ENCODE data around the gene ALDH4A1. TPM values are rescaled to one million over a fixed set of nuclear protein-coding genes. Genes with fewer than 3 reads are reported as not detected.
A peak's percentile ranks its signal among the peaks of the same experiment; 100 is the strongest.

The ALDH4A1 gene
- total and polyA plus RNA-seq, 9 of the 15 experiments (the other 6 are each of a cell fraction or from before 2014, with no cell fraction given): 0.27 to 31.4 (median 16.6) TPM

DNA sequence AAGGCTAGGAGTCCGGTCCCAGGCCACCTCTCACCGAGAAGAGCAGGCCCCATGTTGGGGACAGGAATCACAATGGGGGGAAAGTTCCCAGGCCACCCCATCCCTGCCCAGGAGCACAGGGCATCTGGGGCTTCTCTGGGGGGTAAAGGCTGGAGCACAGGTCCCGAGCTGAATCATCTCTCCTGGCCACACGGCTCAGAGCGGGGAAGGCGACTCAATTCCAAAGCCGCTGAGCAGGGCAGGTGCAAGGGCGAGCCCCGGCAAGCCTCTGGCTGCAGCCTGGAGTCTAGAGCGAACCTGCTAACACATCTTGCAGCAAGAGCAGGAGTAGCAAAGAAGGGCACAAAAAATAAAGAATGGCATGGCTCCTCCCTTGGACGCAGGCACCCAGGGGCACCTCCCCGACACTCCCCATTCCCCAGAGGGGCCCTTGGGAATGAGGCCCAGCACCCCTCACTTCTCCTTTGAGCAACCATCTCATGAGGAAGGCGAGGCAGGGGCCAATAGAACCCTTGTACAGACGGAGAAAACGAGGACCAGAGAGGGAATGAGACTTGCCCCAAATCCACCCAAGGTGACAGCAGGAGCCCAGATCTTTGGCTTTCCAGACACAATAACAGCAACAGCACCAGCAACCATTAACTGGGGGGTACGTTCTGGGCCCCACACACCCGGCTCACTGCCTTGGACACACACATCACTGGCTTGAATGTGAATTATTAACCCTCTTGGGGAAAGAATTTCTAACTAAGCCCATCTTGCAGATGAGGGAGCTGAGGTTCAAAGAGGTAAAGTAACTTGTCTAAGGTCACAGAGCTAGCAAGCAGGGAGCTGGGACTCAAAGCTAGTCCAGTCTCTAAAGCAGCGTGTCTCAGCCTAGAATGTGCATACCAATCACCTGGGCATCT, 20.7 kb upstream of the ALDH4A1 start:
- Histone ChIP-seq H3K9me3 (replicated peaks; ENCODE audit: control insufficient read depth, insufficient read depth, low read depth, low read length) (no peaks in the 10 kb centered on the region), H3K36me3 (ENCODE audit: control insufficient read depth, insufficient read depth, low read length) (no peaks in the 10 kb centered on the region), H4K20me1 (replicated peaks; ENCODE audit: control insufficient read depth, insufficient read depth, low read length) (peaks cover 19% of the 10 kb centered on the region), H3K79me2 (ENCODE audit: control insufficient read depth, insufficient read depth, low read length) (no peaks in the 10 kb centered on the region), H3K4me2 (ENCODE audit: insufficient read depth, low read length) (no peak overlapping the region), H3K9me1 (ENCODE audit: control insufficient read depth, insufficient read depth, low read length) (no peaks in the 10 kb centered on the region), H3K27ac (ENCODE audit: extremely low read depth, low read depth, low read length) (no peak overlapping the region), H3K9ac (ENCODE audit: insufficient read depth in 1 of 2, low read depth in 2 of 2, low read length in 2 of 2) (no peak overlapping the region), H2AFZ (ENCODE audit: low read depth, low read length) (no peak overlapping the region), H3K4me1 (replicated peaks in 1 of 2; ENCODE audit: control insufficient read depth in 2 of 2, insufficient read depth in 2 of 2, low read length in 2 of 2) (peaks cover 19 to 22% of the 10 kb centered on the region in 2 experiments; a peak in 4 of 5 replicates), H3K4me3 (no peak overlapping the region), H3K27me3 (ENCODE audit: control insufficient read depth in 2 of 2, insufficient read depth in 2 of 2, low read length in 2 of 2) (peaks cover 62 to 91% of the 10 kb centered on the region in 2 experiments)
- intact Hi-C loops (cut with micrococcal nuclease) (loop anchor here (5.0 kb wide), 1 partner anchor 144 kb away; no protein-coding TSS in a partner anchor), in situ Hi-C loops (cut with MboI) (no loop called here)
- 6% methylated on average over 17 of the region's 18 CpGs for WGBS (ENCODE audit: insufficient coverage, low coverage, missing lambda C conversion rate)
- 0 out of 2 replicates have a peak, but pooled peaks have one; percentile 26 for TF ChIP-seq ZNF143 (CRISPR knock-in tag; IDR thresholded peaks at IDR 0.05)
- TF ChIP-seq HNRNPL (IDR thresholded peaks at IDR 0.05; ENCODE audit: low read depth, low read length): no peak
- no peak for TF ChIP-seq BACH1 (tag; IDR thresholded peaks at IDR 0.05)
- no peak for FAIRE-seq
- no TSS peak for BruUV-seq (replicated peaks)
- POLR2A ChIA-PET: interaction anchor here (0.5 to 1.6 kb wide), 11 partner anchors 8 to 1042 kb away, joined by 3 to 8 read pairs (median 3); no protein-coding TSS in a partner anchor
- no peak for DNase-seq (ENCODE audit: extremely low read depth in 1 of 4, low spot score in 3 of 4)
- CTCF ChIA-PET (ENCODE audit: low intra/inter-chr PET ratio): no interaction called here
- no peak for ATAC-seq

DNA sequence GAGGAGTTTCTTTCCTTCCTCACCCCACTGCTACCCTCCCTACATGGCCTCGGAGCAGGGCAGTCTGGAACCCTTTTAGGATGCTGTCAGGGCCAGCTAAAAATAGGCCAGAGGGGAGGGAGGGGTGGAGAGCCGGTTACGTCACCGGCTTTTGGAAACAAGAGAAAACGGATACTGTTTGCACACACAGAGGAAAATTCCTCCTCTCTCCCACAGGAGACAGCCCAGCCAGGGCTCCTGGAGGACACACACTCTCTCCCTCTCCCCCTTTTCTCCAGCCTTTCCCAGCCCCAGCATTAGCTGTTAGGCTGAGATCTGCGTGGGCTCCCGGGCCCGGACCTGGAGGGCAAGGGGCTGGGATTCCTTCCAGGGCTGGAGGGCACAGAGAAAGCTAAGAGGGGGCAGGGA, 20.0 kb upstream of the ALDH4A1 start:
- H3K4me1 ChIP-seq (replicated peaks in 1 of 2; ENCODE audit: control insufficient read depth in 2 of 2, insufficient read depth in 2 of 2, low read length in 2 of 2): peaks cover 11 to 15% of the 10 kb centered on the region in 2 experiments; a peak in 4 of 5 replicates
- intact Hi-C loops (cut with micrococcal nuclease) (loop anchor here (5.0 kb wide), 1 partner anchor 145 kb away; no protein-coding TSS in a partner anchor), in situ Hi-C loops (cut with MboI) (no loop called here)
- no peak for TF ChIP-seq SP2 (IDR thresholded peaks at IDR 0.05; ENCODE audit: extremely low read depth, low read depth, low read length, poor library complexity, severe bottlenecking)
- no peak for TF ChIP-seq ZNF239 (CRISPR knock-in tag; IDR thresholded peaks at IDR 0.05)
- TF ChIP-seq MEF2D (tag; conservative IDR thresholded peaks at IDR 0.05; ENCODE audit: low read depth): peak; percentile 82
- no peak for TF ChIP-seq CEBPG (CRISPR knock-in tag; IDR thresholded peaks at IDR 0.05)
- peak in 1 of 2 experiments; percentile 56; a peak in 2 of 4 replicates for TF ChIP-seq CEBPG (tag; conservative IDR thresholded peaks at IDR 0.05 in 1 of 2, IDR thresholded peaks at IDR 0.05 in 1 of 2)
- no peak for TF ChIP-seq ZNF668 (CRISPR knock-in tag; IDR thresholded peaks at IDR 0.05)
- TF ChIP-seq, protein P1, sequence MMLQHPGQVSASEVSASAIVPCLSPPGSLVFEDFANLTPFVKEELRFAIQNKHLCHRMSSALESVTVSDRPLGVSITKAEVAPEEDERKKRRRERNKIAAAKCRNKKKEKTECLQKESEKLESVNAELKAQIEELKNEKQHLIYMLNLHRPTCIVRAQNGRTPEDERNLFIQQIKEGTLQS (IDR thresholded peaks at IDR 0.05): peak; percentile 81
- TF ChIP-seq, protein P1 (CRISPR knock-in tag; conservative IDR thresholded peaks at IDR 0.05): no peak
- 0 out of 2 replicates have a peak, but pooled peaks have one; percentile 13 for TF ChIP-seq JUN (IDR thresholded peaks at IDR 0.05; ENCODE audit: borderline replicate concordance, low read depth, low read length)
- no peak for TF ChIP-seq JUN (CRISPR knock-in tag; IDR thresholded peaks at IDR 0.05; ENCODE audit: borderline replicate concordance)
- peak; percentile 68; the same call in 1 of the 2 replicates for TF ChIP-seq MEF2A (IDR thresholded peaks at IDR 0.05; ENCODE audit: control insufficient read depth, low read depth, low read length)

More for the DNA sequence above, 20.0 kb upstream of the ALDH4A1 start:
- no peak overlapping the region for H3K27ac ChIP-seq (ENCODE audit: extremely low read depth, low read depth, low read length)
- CTCF ChIA-PET (ENCODE audit: low intra/inter-chr PET ratio): no interaction called here
- peaks cover 69 to 96% of the 10 kb centered on the region in 2 experiments for H3K27me3 ChIP-seq (ENCODE audit: control insufficient read depth in 2 of 2, insufficient read depth in 2 of 2, low read length in 2 of 2)
- WGBS (ENCODE audit: insufficient coverage, low coverage, missing lambda C conversion rate): 6% methylated on average over 8 of the region's 8 CpGs
- POLR2A ChIA-PET: interaction anchor here (0.5 to 1.0 kb wide), 5 partner anchors 10 to 1041 kb away, joined by 3 to 8 read pairs (median 3); no protein-coding TSS in a partner anchor
- no peak overlapping the region for H3K4me3 ChIP-seq
- BruUV-seq (replicated peaks): no TSS peak
- H3K9ac ChIP-seq (ENCODE audit: insufficient read depth in 1 of 2, low read depth in 2 of 2, low read length in 2 of 2): peak overlapping the region in 1 of 2 experiments; percentile 20; a peak in 1 of 4 replicates
- H4K20me1 ChIP-seq (replicated peaks; ENCODE audit: control insufficient read depth, insufficient read depth, low read length): peaks cover 19% of the 10 kb centered on the region
- H3K79me2 ChIP-seq (ENCODE audit: control insufficient read depth, insufficient read depth, low read length): no peaks in the 10 kb centered on the region
- no peaks in the 10 kb centered on the region for H3K9me1 ChIP-seq (ENCODE audit: control insufficient read depth, insufficient read depth, low read length)
- no peak overlapping the region for H2AFZ ChIP-seq (ENCODE audit: low read depth, low read length)
- ATAC-seq: peak; percentile 19
- no peak for FAIRE-seq
- H3K36me3 ChIP-seq (ENCODE audit: control insufficient read depth, insufficient read depth, low read length): no peaks in the 10 kb centered on the region
- H3K9me3 ChIP-seq (replicated peaks; ENCODE audit: control insufficient read depth, insufficient read depth, low read depth, low read length): no peaks in the 10 kb centered on the region
- no peak for DNase-seq (ENCODE audit: extremely low read depth in 1 of 4, low spot score in 3 of 4)
- H3K4me2 ChIP-seq (ENCODE audit: insufficient read depth, low read length): no peak overlapping the region
